HepG2 (cell line): ENCODE data around the gene SKA2. TPM values are rescaled to one million over a fixed set of nuclear protein-coding genes. Genes with fewer than 3 reads are reported as not detected.
A peak's percentile ranks its signal among the peaks of the same experiment; 100 is the strongest.

ENCODE experiments used
- CSRNP1 ChIP-seq: sonication (generic); formaldehyde crosslinking; IDR thresholded peaks from 2 replicates; pipeline ENCODE4 v1.8.1; 2023; ENCODE audit warnings: mild to moderate bottlenecking, missing genetic modification reagents
- CTCF ChIP-seq: sonication (generic); formaldehyde crosslinking; IDR thresholded peaks from 2 replicates; pipeline ENCODE4 v1.5.0; 2020; ENCODE audit warnings: mild to moderate bottlenecking, missing genetic modification reagents, moderate library complexity
- MEIS1 ChIP-seq: sonication (generic); formaldehyde crosslinking; IDR thresholded peaks from 2 replicates; pipeline ENCODE4 v1.9.0; 2021; ENCODE audit warnings: mild to moderate bottlenecking, missing genetic modification reagents, moderate library complexity, borderline replicate concordance
- MLLT10 ChIP-seq: sonication (generic); formaldehyde crosslinking; IDR thresholded peaks from 2 replicates; pipeline ENCODE4 v1.4.0; 2020; ENCODE audit warnings: missing genetic modification reagents
- NAIF1 ChIP-seq: sonication (generic); formaldehyde crosslinking; IDR thresholded peaks from 2 replicates; pipeline ENCODE4 v1.5.0; 2020; ENCODE audit warnings: mild to moderate bottlenecking, missing genetic modification reagents, borderline replicate concordance
- POGZ ChIP-seq: sonication (generic); formaldehyde crosslinking; IDR thresholded peaks from 2 replicates; pipeline ENCODE4 v1.4.0; 2020; ENCODE audit warnings: mild to moderate bottlenecking, missing genetic modification reagents
- SIN3B ChIP-seq: fragments of 150-350 bp; IDR thresholded peaks from 2 replicates; pipeline ENCODE4 v1.6.1; 2014; ENCODE audit warnings: low read length
- SOX13 ChIP-seq, 3 experiments: fragments of 450-650 bp in 1 of 3; sonication (generic) in 1 of 3; formaldehyde crosslinking in 1 of 3; IDR thresholded peaks in 2 of 3; conservative IDR thresholded peaks in 1 of 3; 2 replicates each; pipeline versions ENCODE4 v1.5.0 to v1.6.1; 2016 to 2020; ENCODE audit warnings: antibody characterized with exemption in 1 of 3, mild to moderate bottlenecking in 1 of 3, missing compliant biosample characterization in 1 of 3, missing genetic modification reagents in 1 of 3, moderate library complexity in 1 of 3
- TARDBP ChIP-seq: sonication (generic); formaldehyde crosslinking; IDR thresholded peaks from 2 replicates; pipeline ENCODE4 v1.8.0; 2022; ENCODE audit warnings: mild to moderate bottlenecking, missing genetic modification reagents
- TFAP4 ChIP-seq: sonication (generic); IDR thresholded peaks from 2 replicates; pipeline ENCODE4 v1.6.1; 2016; ENCODE audit warnings: low read depth, borderline replicate concordance
- THYN1 ChIP-seq: sonication (generic); formaldehyde crosslinking; IDR thresholded peaks from 2 replicates; pipeline ENCODE4 v1.8.1; 2023; ENCODE audit warnings: low read depth, mild to moderate bottlenecking, moderate library complexity, missing genetic modification reagents, borderline replicate concordance
- ZBTB3 ChIP-seq: sonication (generic); formaldehyde crosslinking; IDR thresholded peaks from 2 replicates; pipeline ENCODE4 v1.4.0; 2020; ENCODE audit warnings: low read depth, mild to moderate bottlenecking, moderate library complexity, missing genetic modification reagents, borderline replicate concordance
- ZMYM3 ChIP-seq: sonication (generic); formaldehyde crosslinking; IDR thresholded peaks from 2 replicates; pipeline ENCODE4 v1.5.1; 2020; ENCODE audit warnings: mild to moderate bottlenecking, missing genetic modification reagents
- ZNF136 ChIP-seq: sonication (generic); formaldehyde crosslinking; IDR thresholded peaks from 2 replicates; pipeline ENCODE4 v1.8.1; 2022; ENCODE audit warnings: low read depth, mild to moderate bottlenecking, moderate library complexity, missing genetic modification reagents
- ZNF296 ChIP-seq: sonication (generic); formaldehyde crosslinking; conservative IDR thresholded peaks from 2 replicates; pipeline ENCODE4 v1.5.0; 2020; ENCODE audit warnings: mild to moderate bottlenecking, missing genetic modification reagents
- ZNF484 ChIP-seq: sonication (generic); formaldehyde crosslinking; IDR thresholded peaks from 2 replicates; pipeline ENCODE4 v1.5.1; 2020; ENCODE audit warnings: mild to moderate bottlenecking, low read depth, missing genetic modification reagents, borderline replicate concordance
- ZNF572 ChIP-seq: sonication (generic); formaldehyde crosslinking; IDR thresholded peaks from 2 replicates; pipeline ENCODE4 v1.5.1; 2020; ENCODE audit warnings: mild to moderate bottlenecking, missing genetic modification reagents
- ZNF574 ChIP-seq: sonication (generic); formaldehyde crosslinking; IDR thresholded peaks from 2 replicates; pipeline ENCODE4 v1.4.0; 2020; ENCODE audit warnings: missing genetic modification reagents
- ZNF713 ChIP-seq: sonication (generic); formaldehyde crosslinking; IDR thresholded peaks from 2 replicates; pipeline ENCODE4 v1.4.0; 2020; ENCODE audit warnings: mild to moderate bottlenecking, missing genetic modification reagents
- ZNF891 ChIP-seq: sonication (generic); formaldehyde crosslinking; IDR thresholded peaks from 2 replicates; pipeline ENCODE4 v1.5.0; 2020; ENCODE audit warnings: mild to moderate bottlenecking, missing genetic modification reagents
- ZSCAN29 ChIP-seq: sonication (generic); formaldehyde crosslinking; conservative IDR thresholded peaks from 2 replicates; pipeline ENCODE4 v1.4.0; 2020; ENCODE audit warnings: mild to moderate bottlenecking, missing genetic modification reagents
- polyA plus RNA-seq, 8 experiments: library from polyadenylated mRNA; depleted of rRNA in 3 of 8; stranded (reverse) in 7 of 8; unstranded in 1 of 8; fragments of >200 nt; fragmentation: Illumina TruSeq in 4 of 8; extraction: Trizol in 4 of 8; gene quantifications; 2 replicates each; pipeline versions ENCODE4 v1.2.1 to v1.2.3, GENCODE V29; 2011 to 2016; ENCODE audit warnings: low read depth in 4 of 8, missing spikeins in 1 of 8, mixed read lengths in 1 of 8; ENCODE audit not compliant: insufficient read depth in 1 of 8
- total RNA-seq, 5 experiments: library from RNA; depleted of rRNA; stranded (reverse); fragments of >200 nt; fragmentation: Illumina TruSeq; extraction: Trizol; gene quantifications; 2 replicates each; pipeline ENCODE4 v1.2.3, GENCODE V29; 2016; ENCODE audit warnings: low read depth in 1 of 5

Gene SKA2
- total and polyA plus RNA-seq, 2 of the 13 experiments (the other 11 are each of a cell fraction or from before 2014, with no cell fraction given), result 18.6 to 91.8 TPM

- TF ChIP-seq ZNF572 (CRISPR knock-in tag) (no peak; the same call in 1 of the 2 replicates), THYN1 (CRISPR knock-in tag) (no peak; the same call in 1 of the 2 replicates), CSRNP1 (CRISPR knock-in tag) (peak; percentile 91), ZNF136 (CRISPR knock-in tag) (peak; percentile 31; the same call in 1 of the 2 replicates), ZMYM3 (CRISPR knock-in tag) (peak; percentile 54; the same call in 1 of the 2 replicates), ZNF574 (CRISPR knock-in tag) (peak; percentile 92), SOX13 (IDR thresholded peaks at IDR 0.05) (no peak), SOX13 (CRISPR knock-in tag; conservative IDR thresholded peaks at IDR 0.05 in 1 of 2, IDR thresholded peaks at IDR 0.05 in 1 of 2) (peak in 1 of 2 experiments; percentile 20; a peak in 2 of 4 replicates), ZNF296 (CRISPR knock-in tag) (0 out of 2 replicates have a peak, but pooled peaks have one; percentile 40), ZNF713 (CRISPR knock-in tag) (no peak), ZSCAN29 (CRISPR knock-in tag) (peak; percentile 84; the same call in 1 of the 2 replicates), NAIF1 (CRISPR knock-in tag) (peak; percentile 100), ZNF891 (peak; percentile 87), MLLT10 (CRISPR knock-in tag) (no peak), TARDBP (CRISPR knock-in tag) (peak; percentile 85), POGZ (peak; percentile 96), TFAP4 (peak; percentile 87), ZNF484 (no peak), ZBTB3 (no peak; the same call in 1 of the 2 replicates), SIN3B (peak; percentile 92), CTCF (CRISPR knock-in tag) (peak; percentile 53), MEIS1 (no peak)
These were observed 48.3 kb downstream of the SKA2 start, which contains the start of gene TRIM37 (continued) for GRCh38 chr17:59106463-59107305.
